ENCODE results near the gene LRCH1.

The LRCH1 gene

GRCh38 chr13:46580362-46580839 is 27.4 kb downstream of the LRCH1 start:
- Histone ChIP-seq H3K27ac (replicated peaks) (no peak overlapping the region), H3K4me3 (replicated peaks; ENCODE audit: insufficient read depth, low read length) (no peak overlapping the region), H3K27me3 (ENCODE audit: insufficient read depth, poor library complexity, severe bottlenecking) (no peaks in the 10 kb centered on the region)
- TF ChIP-seq GABPA (IDR thresholded peaks at IDR 0.05; ENCODE audit: low read depth) (no peak), CTCF (IDR thresholded peaks at IDR 0.05; ENCODE audit: insufficient read depth, low read length) (no peak), SPI1 (IDR thresholded peaks at IDR 0.05; ENCODE audit: borderline replicate concordance, low read depth) (no peak), REST (IDR thresholded peaks at IDR 0.05; ENCODE audit: insufficient replicate concordance, low read depth) (no peak), POLR2AphosphoS5 (IDR thresholded peaks at IDR 0.05; ENCODE audit: low read depth) (no peak)
- DNase-seq (ENCODE audit: low read depth in 1 of 2, low spot score in 1 of 2): no peak

GRCh38 chr13:46582190-46582589 is 29.2 kb downstream of the LRCH1 start:
- no peaks in the 10 kb centered on the region for H3K27me3 ChIP-seq (ENCODE audit: insufficient read depth, poor library complexity, severe bottlenecking)
- DNase-seq (ENCODE audit: low read depth in 1 of 2, low spot score in 1 of 2): no peak
- no peak overlapping the region for H3K27ac ChIP-seq (replicated peaks)
- TF ChIP-seq GABPA (IDR thresholded peaks at IDR 0.05; ENCODE audit: low read depth) (no peak), CTCF (IDR thresholded peaks at IDR 0.05; ENCODE audit: insufficient read depth, low read length) (no peak), SPI1 (IDR thresholded peaks at IDR 0.05; ENCODE audit: borderline replicate concordance, low read depth) (no peak), REST (IDR thresholded peaks at IDR 0.05; ENCODE audit: insufficient replicate concordance, low read depth) (no peak), POLR2AphosphoS5 (IDR thresholded peaks at IDR 0.05; ENCODE audit: low read depth) (no peak)
- H3K4me3 ChIP-seq (replicated peaks; ENCODE audit: insufficient read depth, low read length): no peak overlapping the region

GRCh38 chr13:46586751-46587514 is 34.0 kb downstream of the LRCH1 start:
- no peak for TF ChIP-seq POLR2AphosphoS5 (IDR thresholded peaks at IDR 0.05; ENCODE audit: low read depth)
- H3K27me3 ChIP-seq (ENCODE audit: insufficient read depth, poor library complexity, severe bottlenecking): no peaks in the 10 kb centered on the region
- no peak overlapping the region for H3K27ac ChIP-seq (replicated peaks)
- H3K4me3 ChIP-seq (replicated peaks; ENCODE audit: insufficient read depth, low read length): no peak overlapping the region
- no peak for DNase-seq (ENCODE audit: low read depth in 1 of 2, low spot score in 1 of 2)

GRCh38 chr13:46587807-46588418 is 34.9 kb downstream of the LRCH1 start:
- H3K27me3 ChIP-seq (ENCODE audit: insufficient read depth, poor library complexity, severe bottlenecking): no peaks in the 10 kb centered on the region
- TF ChIP-seq REST (IDR thresholded peaks at IDR 0.05; ENCODE audit: insufficient replicate concordance, low read depth): no peak
- TF ChIP-seq POLR2AphosphoS5 (IDR thresholded peaks at IDR 0.05; ENCODE audit: low read depth): no peak
- no peak for TF ChIP-seq GABPA (IDR thresholded peaks at IDR 0.05; ENCODE audit: low read depth)
- TF ChIP-seq CTCF (IDR thresholded peaks at IDR 0.05; ENCODE audit: insufficient read depth, low read length): no peak
- no peak for TF ChIP-seq SPI1 (IDR thresholded peaks at IDR 0.05; ENCODE audit: borderline replicate concordance, low read depth)
- H3K27ac ChIP-seq (replicated peaks): no peak overlapping the region
- no peak for DNase-seq (ENCODE audit: low read depth in 1 of 2, low spot score in 1 of 2)
- no peak overlapping the region for H3K4me3 ChIP-seq (replicated peaks; ENCODE audit: insufficient read depth, low read length)

Measured in HL-60 (cell line).